PC-9 (cell line): ENCODE measurements around the gene PALLD. TPM values are rescaled to one million over a fixed set of nuclear protein-coding genes. Genes with fewer than 3 reads are reported as not detected.

ENCODE experiments used
- BruUV-seq: library from RNA; stranded (reverse); fragments of 400-500 nt; replicated peaks from 2 replicates; lab custom pipeline; 2021; lab: Mats Ljungman, UMichigan
- CTCF ChIA-PET: fragments of 300-600 bp; sonication (Branson Sonifier 250); formaldehyde crosslinking; loops from one replicate; lab custom pipeline; 2022; ENCODE audit warnings: antibody characterized with exemption; lab: Charles Lee
- POLR2A ChIA-PET: fragments of 300-600 bp; sonication (Branson Sonifier 250); formaldehyde crosslinking; loops from one replicate; lab custom pipeline; 2022; ENCODE audit warnings: antibody characterized with exemption; ENCODE audit not compliant: unreplicated experiment; lab: Charles Lee
- DNase-seq, 2 experiments: peaks; one replicate each; pipeline versions ENCODE4 v3.0.0 to v3.0.0-alpha.2; 2015 to 2022; ENCODE audit warnings: mixed read lengths in 1 of 2
- H2AFZ ChIP-seq: fragments of 200-600 bp; sonication (generic); 2 replicates; pipeline ENCODE4 v1.8.1; 2017; ENCODE audit warnings: antibody characterized with exemption
- H3F3A ChIP-seq: fragments of 200-600 bp; sonication (generic); 2 replicates; pipeline ENCODE4 v1.8.1; 2017; ENCODE audit warnings: antibody characterized with exemption, mild to moderate bottlenecking, low read depth; ENCODE audit not compliant: insufficient read depth
- H3K27ac ChIP-seq: fragments of 200-600 bp; sonication (generic); 2 replicates; pipeline ENCODE4 v1.6.1; 2016; ENCODE audit warnings: mixed run types
- H3K27me3 ChIP-seq: fragments of 200-600 bp; sonication (generic); 2 replicates; pipeline ENCODE4 v1.6.1; 2016; ENCODE audit warnings: low read depth, mixed run types; ENCODE audit not compliant: insufficient read depth
- H3K36me3 ChIP-seq: fragments of 200-600 bp; sonication (generic); 2 replicates; pipeline ENCODE4 v1.6.1; 2016; ENCODE audit warnings: low read depth, mixed run types
- H3K4me1 ChIP-seq: fragments of 200-600 bp; sonication (generic); replicated peaks from 2 replicates; pipeline ENCODE4 v1.6.1; 2016; ENCODE audit warnings: mixed run types; ENCODE audit not compliant: insufficient read depth
- H3K4me2 ChIP-seq: fragments of 200-600 bp; sonication (generic); 2 replicates; pipeline ENCODE4 v1.6.1; 2017; ENCODE audit warnings: mixed run types
- H3K4me3 ChIP-seq: fragments of 200-600 bp; sonication (generic); 2 replicates; pipeline ENCODE4 v1.6.1; 2016; ENCODE audit warnings: mixed run types
- H3K79me2 ChIP-seq: fragments of 200-600 bp; sonication (generic); 2 replicates; pipeline ENCODE4 v1.6.1; 2017; ENCODE audit warnings: low read depth, mixed run types
- H3K9me2 ChIP-seq: fragments of 200-600 bp; sonication (generic); 2 replicates; pipeline ENCODE4 v1.8.1; 2017; ENCODE audit warnings: mild to moderate bottlenecking; ENCODE audit not compliant: insufficient read depth
- H3K9me3 ChIP-seq: fragments of 200-600 bp; sonication (generic); 2 replicates; pipeline ENCODE4 v1.8.1; 2016; ENCODE audit warnings: low read depth; ENCODE audit not compliant: insufficient read depth
- H4K20me1 ChIP-seq: fragments of 200-600 bp; sonication (generic); 2 replicates; pipeline ENCODE4 v1.8.1; 2017; ENCODE audit not compliant: insufficient read depth
- CTCF ChIP-seq: fragments of 200-600 bp; sonication (generic); conservative IDR thresholded peaks from 2 replicates; pipeline ENCODE4 v1.6.1; 2017; ENCODE audit warnings: mixed run types, antibody characterized with exemption, mild to moderate bottlenecking, moderate library complexity
- EZH2 ChIP-seq: fragments of 200-600 bp; sonication (generic); IDR thresholded peaks from 2 replicates; pipeline ENCODE4 v1.8.0; 2017; ENCODE audit warnings: antibody characterized with exemption, low read depth
- intact Hi-C: fragments of 100-400 bp; cut with micrococcal nuclease; formaldehyde crosslinking; loops from one replicate; pipeline ENCODE4 v1.10.0; 2022; ENCODE audit not compliant: unreplicated experiment
- total RNA-seq: library from RNA; stranded (reverse); gene quantifications from 2 replicates; pipeline ENCODE4 v1.2.3, GENCODE V29; 2021

The PALLD gene
- total RNA-seq, 1 experiment from 2014 or later = 156 TPM

GRCh38 chr4:168555437-168555836, 58.6 kb downstream of the PALLD start:
- no peaks in the 10 kb centered on the region for H3K9me2 ChIP-seq
- no TSS peak for BruUV-seq
- no peaks in the 10 kb centered on the region for H3K9me3 ChIP-seq
- no peaks in the 10 kb centered on the region for H4K20me1 ChIP-seq
- ChIA-PET POLR2A (no interaction called here), CTCF (no interaction called here)
- H2AFZ ChIP-seq = no peak overlapping the region
- H3F3A ChIP-seq = peaks cover 8% of the 10 kb centered on the region; the same call in 1 of the 2 replicates
- H3K27ac ChIP-seq = no peak overlapping the region
- H3K36me3 ChIP-seq = no peaks in the 10 kb centered on the region
- peaks cover 35% of the 10 kb centered on the region for H3K4me1 ChIP-seq
- H3K79me2 ChIP-seq = no peaks in the 10 kb centered on the region
- H3K4me3 ChIP-seq = no peak overlapping the region
- no peak for DNase-seq
- TF ChIP-seq CTCF = no peak
- intact Hi-C loops = loop anchor here (5.0 kb wide), 1 partner anchor 62 kb away; no protein-coding TSS in a partner anchor
- no peak overlapping the region for H3K4me2 ChIP-seq
- no peaks in the 10 kb centered on the region for H3K27me3 ChIP-seq

GRCh38 chr4:168557658-168558057, 60.8 kb downstream of the PALLD start:
- POLR2A ChIA-PET = interaction anchor here (0.5 to 0.6 kb wide), 2 partner anchors 73 to 319 kb away, joined by 3 read pairs; no protein-coding TSS in a partner anchor
- Histone ChIP-seq H3K9me2 (no peaks in the 10 kb centered on the region), H3K4me2 (no peak overlapping the region), H3K27ac (no peak overlapping the region), H3K4me3 (no peak overlapping the region), H4K20me1 (no peaks in the 10 kb centered on the region), H3F3A (peaks cover 16% of the 10 kb centered on the region; the same call in 1 of the 2 replicates), H2AFZ (no peak overlapping the region), H3K36me3 (no peaks in the 10 kb centered on the region), H3K27me3 (no peaks in the 10 kb centered on the region), H3K4me1 (peaks cover 44% of the 10 kb centered on the region), H3K9me3 (no peaks in the 10 kb centered on the region; the same call in 1 of the 2 replicates), H3K79me2 (no peaks in the 10 kb centered on the region)
- intact Hi-C loops = loop anchor here (5.0 kb wide), 1 partner anchor 60 kb away; no protein-coding TSS in a partner anchor
- CTCF ChIA-PET = interaction anchor here (0.6 to 0.9 kb wide), 2 partner anchors 12 to 36 kb away, joined by 3 read pairs; no protein-coding TSS in a partner anchor
- no peak for DNase-seq
- TF ChIP-seq EZH2 (no peak), CTCF (no peak)
- BruUV-seq = no TSS peak

GRCh38 chr4:168558599-168558998, 61.7 kb downstream of the PALLD start:
- BruUV-seq = no TSS peak
- peaks cover 47% of the 10 kb centered on the region for H3K4me1 ChIP-seq
- no peak overlapping the region; the same call in 1 of the 2 replicates for H3K27ac ChIP-seq
- ChIA-PET CTCF (no interaction called here), POLR2A (no interaction called here)
- H2AFZ ChIP-seq = no peak overlapping the region
- no peaks in the 10 kb centered on the region; the same call in 1 of the 2 replicates for H3K9me3 ChIP-seq
- H3K36me3 ChIP-seq = no peaks in the 10 kb centered on the region
- H3K4me2 ChIP-seq = no peak overlapping the region
- DNase-seq = no peak
- no peaks in the 10 kb centered on the region for H3K79me2 ChIP-seq
- H3F3A ChIP-seq = peaks cover 19% of the 10 kb centered on the region; the same call in 1 of the 2 replicates
- intact Hi-C loops = loop anchor here (5.0 kb wide), 1 partner anchor 59 kb away; no protein-coding TSS in a partner anchor
- TF ChIP-seq EZH2 = no peak
- no peak for TF ChIP-seq CTCF
- no peaks in the 10 kb centered on the region for H3K27me3 ChIP-seq
- H3K4me3 ChIP-seq = no peak overlapping the region
- H4K20me1 ChIP-seq = no peaks in the 10 kb centered on the region
- H3K9me2 ChIP-seq = no peaks in the 10 kb centered on the region
